GM21381 (cell line): Measurements from ENCODE around the gene MEDAG.

Source experiments
- ATAC-seq: cut with Tn5 transposase; IDR thresholded peaks from one replicate; pipeline ENCODE4 v1.9.1; 2021; ENCODE audit warnings: mild to moderate bottlenecking, moderate library complexity; ENCODE audit not compliant: unreplicated experiment

The MEDAG gene

DNA sequence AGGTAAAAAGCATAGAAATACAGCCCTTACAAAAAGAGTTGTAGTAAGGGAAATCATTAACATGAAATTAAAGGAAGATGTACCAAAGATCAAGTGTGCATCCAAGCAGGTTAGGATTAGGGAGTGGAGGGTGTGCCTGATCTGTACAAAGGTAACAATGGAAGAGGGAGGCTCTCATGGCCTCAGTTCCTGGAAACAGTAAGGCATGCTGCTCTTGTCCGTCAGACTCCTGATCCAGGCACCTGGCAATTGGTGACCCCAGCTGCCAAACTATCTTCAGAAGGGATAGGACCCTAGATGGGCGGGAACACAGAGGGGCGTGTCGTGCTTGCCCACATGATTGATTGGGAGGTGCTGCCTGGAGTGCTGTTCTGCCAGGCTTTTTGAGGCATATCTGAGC is 30.9 kb downstream of the MEDAG start:
- no peak for ATAC-seq

DNA sequence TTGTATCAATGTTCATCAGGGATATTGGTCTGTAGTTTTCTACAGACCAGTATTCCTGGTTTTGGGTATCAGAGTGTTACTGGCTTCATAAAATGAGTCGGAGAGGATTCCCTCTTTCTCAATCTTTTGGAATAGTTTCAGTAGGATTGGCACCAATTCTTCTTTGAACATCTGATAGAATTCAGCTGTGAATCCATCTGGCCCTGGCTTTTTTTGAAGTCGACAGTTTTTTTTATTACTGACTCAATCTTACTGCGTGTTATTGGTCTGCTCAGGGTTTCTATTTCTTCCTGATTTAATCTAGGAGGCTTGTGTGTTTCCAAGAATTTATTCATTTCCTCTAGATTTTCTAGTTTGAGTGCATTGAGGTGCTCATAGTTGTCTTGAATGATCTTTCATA is 37.8 kb downstream of the MEDAG start:
- ATAC-seq: no peak

- no peak for ATAC-seq
Measured at GRCh38 chr13:30957258-30957943, 51.3 kb downstream of the MEDAG start.

GRCh38 chr13:30959678-30960077 is 53.6 kb downstream of the MEDAG start:
- no peak for ATAC-seq

DNA sequence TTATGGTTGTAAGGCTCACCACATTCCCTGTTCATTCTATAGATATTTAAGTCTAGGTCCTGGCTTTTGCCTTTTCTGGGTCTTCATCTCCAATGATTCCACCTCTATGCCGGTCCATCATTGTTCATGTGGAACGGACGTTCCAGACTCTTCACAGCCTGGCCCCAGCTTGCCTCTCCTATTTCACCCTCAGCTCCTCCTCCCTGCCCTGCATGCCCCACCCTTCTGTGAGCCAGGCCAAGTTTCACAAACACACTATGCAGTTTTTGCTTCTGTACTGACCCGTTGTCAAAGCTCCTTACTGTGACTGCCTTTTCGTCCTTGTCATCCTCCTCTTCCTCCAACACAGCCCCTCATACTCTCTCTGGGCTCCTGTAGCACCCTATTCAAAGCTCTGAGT is 57.7 kb downstream of the MEDAG start:
- ATAC-seq: no peak

DNA sequence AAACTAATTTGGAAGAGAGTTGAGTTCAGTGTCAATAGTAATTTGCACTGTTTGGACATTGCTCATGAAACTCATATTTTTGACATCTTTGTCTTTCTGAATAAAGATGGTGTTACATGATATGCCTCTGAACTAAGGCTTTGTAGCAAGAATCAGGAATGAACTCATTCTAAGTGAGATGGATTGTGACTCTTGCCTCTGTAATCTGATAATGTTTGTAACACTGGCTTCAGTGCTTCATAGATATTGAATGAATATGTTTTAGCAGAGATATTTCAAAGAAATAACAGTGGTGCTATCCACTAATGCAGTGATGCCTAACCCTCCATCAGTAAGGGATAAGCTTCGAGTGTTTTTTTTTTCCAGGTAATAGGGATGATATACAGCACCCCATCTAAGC is 59.3 kb downstream of the MEDAG start:
- ATAC-seq: no peak

GRCh38 chr13:30966101-30966500 is 60.0 kb downstream of the MEDAG start:
- ATAC-seq: no peak

DNA sequence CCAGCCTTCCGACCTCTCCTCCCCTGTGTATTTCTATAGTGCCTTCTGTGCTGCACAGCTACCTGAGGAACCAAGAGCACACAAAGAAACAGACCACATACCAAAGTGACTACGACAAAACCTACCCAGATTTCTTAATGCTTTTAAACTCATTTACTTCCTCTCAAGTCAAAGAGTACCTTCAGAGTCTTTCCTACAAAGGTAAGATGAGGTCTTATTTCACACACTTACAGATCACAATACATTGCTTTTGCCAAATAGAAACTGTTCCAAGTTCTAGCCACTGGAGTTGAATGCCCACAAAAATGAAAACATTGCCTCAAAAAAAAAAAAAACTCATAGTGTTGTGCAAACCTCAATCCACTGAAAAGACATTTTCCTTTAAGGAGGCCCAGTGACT is 62.8 kb downstream of the MEDAG start:
- ATAC-seq: no peak

- no peak for ATAC-seq
Measured at GRCh38 chr13:30971575-30971974, 65.5 kb downstream of the MEDAG start.

- ATAC-seq: no peak
Measured at GRCh38 chr13:30972888-30973377, 66.9 kb downstream of the MEDAG start.

- ATAC-seq: no peak
Measured at GRCh38 chr13:30974350-30974749, 68.3 kb downstream of the MEDAG start.
